Activated T-cell treated with anti-CD3 and anti-CD28 coated beads, Interleukin-2, amount 50 U/mL, for 24 hours (primary cell): ENCODE results near the gene MAST4.

ENCODE experiments used
- DNase-seq: peaks from one replicate; pipeline ENCODE4 v3.0.0-alpha.2; 2020
- H3K27ac Mint-ChIP-seq: 2 replicates; pipeline ENCODE4 v1.8.0; 2020; ENCODE audit warnings: mild to moderate bottlenecking, mixed read lengths
- H3K27me3 Mint-ChIP-seq: 2 replicates; pipeline ENCODE4 v1.8.0; 2020; ENCODE audit warnings: mixed read lengths
- H3K36me3 Mint-ChIP-seq: 2 replicates; pipeline ENCODE4 v1.8.0; 2020; ENCODE audit warnings: low read depth, mixed read lengths
- H3K4me1 Mint-ChIP-seq: 2 replicates; pipeline ENCODE4 v1.8.0; 2020; ENCODE audit warnings: low read depth, mixed read lengths
- H3K4me3 Mint-ChIP-seq: 2 replicates; pipeline ENCODE4 v1.8.0; 2020; ENCODE audit warnings: mild to moderate bottlenecking, moderate library complexity, mixed read lengths
- H3K9me3 Mint-ChIP-seq: 2 replicates; pipeline ENCODE4 v1.8.0; 2020; ENCODE audit warnings: mixed read lengths

Gene MAST4

DNA sequence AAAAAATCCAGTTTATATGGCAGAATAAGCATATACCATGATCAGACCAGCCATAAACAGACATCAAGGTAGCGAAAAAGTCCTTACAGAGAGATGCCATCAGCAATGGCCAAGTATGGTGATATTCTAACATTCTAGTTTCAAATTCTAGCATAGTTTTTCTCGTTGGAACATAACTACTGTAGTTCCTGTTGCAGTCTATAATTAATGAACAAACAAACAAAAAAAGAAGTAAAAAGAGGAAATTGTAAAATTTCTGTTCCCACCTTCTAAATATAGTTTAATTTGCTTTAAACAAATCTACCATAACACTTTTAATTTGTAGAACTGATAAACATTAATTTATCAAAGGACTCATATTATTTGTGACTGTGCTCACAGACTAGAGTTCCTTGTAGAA is 610.3 kb downstream of the MAST4 start:
- peak overlapping the region; percentile 85 for H3K27ac Mint-ChIP-seq
- no peaks in the 10 kb centered on the region for H3K27me3 Mint-ChIP-seq
- no peaks in the 10 kb centered on the region for H3K9me3 Mint-ChIP-seq
- peak overlapping the region; percentile 45 for H3K4me3 Mint-ChIP-seq
- peaks cover 76% of the 10 kb centered on the region for H3K4me1 Mint-ChIP-seq
- DNase-seq, result no peak
- no peaks in the 10 kb centered on the region for H3K36me3 Mint-ChIP-seq

DNA sequence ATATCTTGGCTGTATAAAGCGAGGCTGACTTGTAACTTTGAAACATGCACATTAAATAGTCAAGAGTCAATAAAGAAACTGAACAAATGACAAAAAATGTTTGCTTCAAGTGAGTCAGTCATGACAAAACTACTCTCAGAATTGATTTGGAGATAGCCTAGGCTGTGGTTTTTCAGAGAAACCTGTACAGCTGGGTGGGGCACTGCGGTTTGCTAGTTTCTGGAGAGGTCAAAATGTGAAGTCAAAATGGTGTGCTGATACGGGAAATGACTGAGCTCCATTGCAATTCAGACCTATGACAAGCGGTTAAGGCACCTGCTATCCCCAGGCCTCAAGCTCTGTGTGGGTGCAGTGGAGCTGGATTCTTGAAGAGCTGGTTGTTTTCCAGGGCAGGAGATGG is 610.7 kb downstream of the MAST4 start:
- peak overlapping the region; percentile 45 for H3K4me3 Mint-ChIP-seq
- peak; percentile 79 for DNase-seq
- no peaks in the 10 kb centered on the region for H3K36me3 Mint-ChIP-seq
- no peaks in the 10 kb centered on the region for H3K9me3 Mint-ChIP-seq
- peak overlapping the region; percentile 85 for H3K27ac Mint-ChIP-seq
- no peaks in the 10 kb centered on the region for H3K27me3 Mint-ChIP-seq
- peaks cover 74% of the 10 kb centered on the region for H3K4me1 Mint-ChIP-seq

DNA sequence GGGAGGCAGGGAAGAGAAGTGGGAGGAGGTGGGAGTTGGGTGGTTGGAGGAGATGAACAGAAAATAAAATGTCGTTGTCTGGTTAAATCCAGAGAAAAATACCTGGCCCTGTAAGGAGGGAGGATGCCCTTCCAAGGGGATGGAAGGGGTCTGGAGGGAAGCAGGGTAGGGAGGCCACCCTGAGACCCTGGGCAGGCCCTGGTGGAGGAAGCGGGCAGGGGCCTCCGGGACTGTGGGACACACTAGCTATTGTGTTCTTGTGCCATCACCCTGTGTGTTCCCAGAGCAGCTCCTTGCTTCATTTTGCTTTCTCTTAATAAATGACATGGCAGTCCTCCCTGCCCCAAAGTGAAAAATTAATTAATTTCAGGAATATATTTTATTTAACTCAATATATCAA is 612.2 kb downstream of the MAST4 start:
- no peaks in the 10 kb centered on the region for H3K36me3 Mint-ChIP-seq
- no peak overlapping the region for H3K4me3 Mint-ChIP-seq
- H3K4me1 Mint-ChIP-seq, result peaks cover 61% of the 10 kb centered on the region
- DNase-seq, result no peak
- no peaks in the 10 kb centered on the region for H3K9me3 Mint-ChIP-seq
- H3K27ac Mint-ChIP-seq, result peak overlapping the region; percentile 83
- H3K27me3 Mint-ChIP-seq, result no peaks in the 10 kb centered on the region

DNA sequence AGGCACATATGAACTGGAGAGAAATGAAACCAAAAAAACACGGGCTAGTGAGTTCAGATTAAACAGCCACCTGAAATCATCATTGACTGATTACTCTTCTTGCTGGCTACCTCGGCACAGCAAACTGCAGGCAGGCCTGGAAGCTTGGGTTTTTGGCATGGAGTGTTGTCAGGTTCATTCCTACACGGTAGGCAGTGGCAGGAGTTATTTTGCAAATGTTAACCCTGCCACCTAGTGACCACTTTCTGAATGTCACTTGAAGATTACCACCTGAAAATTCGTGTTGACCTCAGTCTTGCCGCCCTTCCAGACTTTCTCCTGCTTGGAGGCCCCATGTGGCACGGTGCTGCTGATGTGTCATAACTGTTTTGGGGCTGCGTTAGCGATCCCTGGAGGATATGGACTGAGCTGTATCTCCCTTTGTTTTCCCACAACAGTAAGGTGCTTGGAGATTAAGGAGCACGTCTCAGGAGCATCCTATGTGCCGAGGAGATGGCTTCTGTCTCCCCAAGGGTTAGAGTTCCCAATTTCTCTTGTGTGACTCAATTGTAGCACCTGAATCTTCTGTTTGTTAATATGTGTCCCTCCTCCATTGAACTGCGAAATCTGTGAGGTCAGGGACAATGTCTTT is 613.1 kb downstream of the MAST4 start:
- H3K27ac Mint-ChIP-seq, result peak overlapping the region; percentile 71
- peak; percentile 65 for DNase-seq
- H3K4me1 Mint-ChIP-seq, result peaks cover 57% of the 10 kb centered on the region
- H3K4me3 Mint-ChIP-seq, result no peak overlapping the region
- no peaks in the 10 kb centered on the region for H3K36me3 Mint-ChIP-seq
- H3K27me3 Mint-ChIP-seq, result no peaks in the 10 kb centered on the region
- no peaks in the 10 kb centered on the region for H3K9me3 Mint-ChIP-seq

DNA sequence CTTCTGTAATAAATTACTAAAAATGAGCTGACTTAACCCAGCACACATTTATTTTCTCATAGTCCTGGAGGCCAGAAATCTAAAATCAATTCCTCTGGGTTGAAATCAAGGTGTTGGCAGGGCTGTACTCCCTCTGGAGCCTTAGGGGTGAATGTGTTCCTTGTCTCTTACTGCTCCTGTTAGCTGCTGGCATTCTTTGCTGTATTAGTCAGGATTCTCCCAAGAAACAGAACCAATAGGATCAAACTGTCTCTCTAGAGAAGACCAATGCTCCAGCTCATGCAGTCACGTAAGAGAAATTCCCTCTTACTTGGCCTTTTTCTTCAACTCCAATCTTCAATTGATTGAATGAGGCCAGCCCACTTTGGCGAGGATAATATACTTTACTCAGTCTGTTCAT is 615.7 kb downstream of the MAST4 start:
- H3K27me3 Mint-ChIP-seq, result no peaks in the 10 kb centered on the region
- no peak for DNase-seq
- peaks cover 55% of the 10 kb centered on the region for H3K4me1 Mint-ChIP-seq
- H3K4me3 Mint-ChIP-seq, result no peak overlapping the region
- no peaks in the 10 kb centered on the region for H3K36me3 Mint-ChIP-seq
- H3K27ac Mint-ChIP-seq, result no peak overlapping the region
- H3K9me3 Mint-ChIP-seq, result no peaks in the 10 kb centered on the region

DNA sequence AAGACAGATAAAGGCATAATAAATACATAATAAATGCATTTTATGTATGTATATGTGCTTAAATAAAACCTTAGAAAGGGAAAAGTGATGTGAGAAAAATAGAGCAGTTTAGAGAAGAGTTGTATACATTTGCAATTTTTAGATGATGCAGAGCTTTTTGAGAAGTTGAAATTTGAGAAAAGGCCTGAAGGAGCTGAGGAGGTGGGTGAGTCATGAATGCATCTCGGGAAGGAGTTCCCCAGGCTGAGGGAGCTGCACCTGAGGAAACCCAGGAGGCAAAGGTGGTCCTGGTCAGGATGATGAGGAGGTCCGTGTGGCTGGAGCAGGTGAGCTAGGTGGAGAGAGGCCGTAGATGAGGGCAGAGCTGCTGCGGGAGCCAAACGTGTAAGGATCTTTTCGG is 617.8 kb downstream of the MAST4 start:
- no peak for DNase-seq
- Mint-ChIP-seq H3K4me1 (peaks cover 51% of the 10 kb centered on the region), H3K4me3 (no peak overlapping the region), H3K27ac (no peak overlapping the region), H3K9me3 (no peaks in the 10 kb centered on the region), H3K36me3 (no peaks in the 10 kb centered on the region), H3K27me3 (no peaks in the 10 kb centered on the region)

DNA sequence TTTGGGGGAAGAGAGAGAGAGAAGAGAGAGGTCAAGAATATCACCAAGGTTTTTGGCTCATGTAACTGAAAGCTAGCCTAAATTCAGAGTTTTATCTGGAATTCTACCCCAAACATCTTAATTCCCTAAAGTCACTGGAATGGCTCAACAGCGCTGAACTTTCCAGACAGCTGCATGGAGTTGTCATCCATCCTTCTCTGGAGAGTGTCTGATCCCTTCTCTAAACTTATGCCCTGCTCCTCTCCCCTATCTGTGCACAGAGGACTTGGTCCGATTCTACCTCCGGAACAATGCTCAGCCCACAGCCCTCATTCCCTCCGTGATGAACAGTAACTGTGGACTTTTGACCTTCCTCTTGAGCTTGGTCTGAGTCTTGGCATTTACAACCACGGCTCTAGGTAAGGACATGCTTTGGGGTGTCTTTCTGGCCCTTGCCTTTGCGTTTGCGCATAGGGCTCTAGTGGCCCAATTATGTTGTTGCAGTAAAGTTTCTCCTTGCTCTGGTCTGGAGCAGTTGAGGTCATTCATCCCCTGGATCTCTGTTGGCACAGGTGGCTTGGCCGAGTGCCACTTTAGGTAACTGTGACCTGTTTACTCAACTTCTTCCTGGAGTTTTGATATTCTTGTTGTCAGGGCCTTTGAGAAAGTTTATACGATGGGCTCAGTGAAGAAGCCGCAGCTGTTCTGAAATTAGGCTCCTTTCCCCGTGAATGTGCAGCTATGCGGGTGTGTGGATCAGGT is 618.7 kb downstream of the MAST4 start:
- Mint-ChIP-seq H3K27me3 (no peaks in the 10 kb centered on the region), H3K9me3 (no peaks in the 10 kb centered on the region), H3K36me3 (no peaks in the 10 kb centered on the region), H3K27ac (peak overlapping the region; percentile 91), H3K4me1 (peaks cover 49% of the 10 kb centered on the region), H3K4me3 (no peak overlapping the region)
- DNase-seq, result no peak

DNA sequence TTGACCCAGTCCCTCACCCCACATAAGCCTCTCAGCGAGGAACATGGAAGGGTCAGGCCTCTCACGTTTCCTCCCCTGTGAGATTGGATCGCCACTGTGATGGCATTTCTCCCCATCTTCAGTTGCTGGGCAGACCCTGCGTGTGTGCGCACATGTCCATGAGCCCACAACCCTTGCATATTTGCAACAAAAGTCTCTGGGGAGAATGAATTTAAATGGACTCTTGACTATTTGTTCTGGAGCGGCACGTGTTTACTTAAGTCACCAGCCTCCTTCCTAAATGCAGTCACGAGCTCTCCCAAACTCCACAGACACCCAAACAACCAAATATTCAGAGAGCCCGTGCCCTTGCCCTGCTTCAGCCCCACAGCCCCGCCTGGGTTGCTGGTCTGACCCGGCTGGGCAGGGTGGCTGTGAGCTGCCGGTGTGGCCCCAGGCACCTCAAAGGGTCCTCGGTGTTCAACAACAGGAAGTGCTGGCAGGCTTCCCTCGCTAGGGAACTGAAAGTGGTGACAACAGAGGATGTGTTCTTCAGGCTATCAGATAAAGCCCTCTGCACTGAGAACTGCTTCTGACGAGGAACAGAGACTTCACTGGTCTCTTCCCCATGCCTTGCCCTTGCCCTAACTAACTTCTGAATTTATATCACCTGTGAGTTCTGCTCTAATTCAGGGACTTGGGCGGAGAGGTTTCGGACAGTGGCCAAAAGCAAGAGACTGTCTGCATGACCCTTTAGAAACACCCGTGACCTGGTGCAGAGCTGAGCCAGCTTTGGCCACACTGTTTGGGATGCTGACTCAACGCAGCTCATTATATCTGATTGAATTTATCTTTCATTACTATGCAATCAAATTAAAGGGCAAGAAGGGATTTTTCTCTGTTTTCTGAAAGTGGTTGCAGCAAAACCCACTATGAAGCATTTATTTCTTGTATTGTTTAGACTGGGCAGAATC is 619.6 kb downstream of the MAST4 start:
- Mint-ChIP-seq H3K4me3 (peak overlapping the region; percentile 65), H3K27ac (peak overlapping the region; percentile 91), H3K27me3 (no peaks in the 10 kb centered on the region), H3K9me3 (no peaks in the 10 kb centered on the region), H3K36me3 (no peaks in the 10 kb centered on the region), H3K4me1 (peaks cover 53% of the 10 kb centered on the region)
- DNase-seq, result peak; percentile 74

DNA sequence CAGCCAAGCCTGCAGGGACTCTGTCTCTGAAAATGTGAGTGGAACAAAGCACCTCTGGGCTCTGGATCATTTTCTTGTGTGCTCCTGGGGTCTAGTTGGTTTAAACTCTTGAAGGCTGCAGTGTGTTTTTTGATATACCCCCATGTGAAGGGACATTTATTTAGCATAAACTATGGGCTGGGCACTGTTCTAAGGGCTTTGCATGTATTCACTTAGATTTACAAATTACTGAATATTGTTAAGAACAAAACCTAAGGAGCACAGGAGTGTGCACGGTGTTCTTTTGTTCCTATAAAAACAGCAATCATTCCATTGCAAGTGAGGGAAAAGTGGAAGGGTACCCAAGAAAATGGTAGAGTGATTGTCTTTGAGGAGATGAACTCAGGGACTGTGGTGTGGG is 620.4 kb downstream of the MAST4 start:
- no peak for DNase-seq
- peak overlapping the region; percentile 65 for H3K4me3 Mint-ChIP-seq
- no peaks in the 10 kb centered on the region for H3K9me3 Mint-ChIP-seq
- H3K36me3 Mint-ChIP-seq, result no peaks in the 10 kb centered on the region
- peak overlapping the region; percentile 91 for H3K27ac Mint-ChIP-seq
- peaks cover 59% of the 10 kb centered on the region for H3K4me1 Mint-ChIP-seq
- no peaks in the 10 kb centered on the region for H3K27me3 Mint-ChIP-seq
